Adipose tissue (tissue), 3 donors: ENCODE results near the gene CYS1. TPM values are rescaled to one million over a fixed set of nuclear protein-coding genes. Genes with fewer than 3 reads are reported as not detected.
"Not testable (repeated sequence)": the region's sequence is repeated elsewhere in the genome, so short reads cannot be mapped to it uniquely, and the experiment has no call there.

ENCODE experiments used
- H3K27ac ChIP-seq: one replicate; pipeline ENCODE4 v1.5.1; 2013; ENCODE audit warnings: low read depth, low read length
- WGBS, 3 donors: extraction: QIAGEN DNeasy Blood & Tissue Kit; methylation state at CpG; one replicate each; pipeline ENCODE4 v1.1.7; 2013; 5-methylcytosine and 5-hydroxymethylcytosine counted together
- polyA plus RNA-seq, 3 donors: library from polyadenylated mRNA; stranded (reverse); fragments of 200-250 nt; gene quantifications; one replicate each; pipeline ENCODE4 v1.2.3, GENCODE V29; 2013
- donor health status: healthy with polysubstance abuse.
- donor health status: Bipolar disorder and iron deficiency.
- donor health status: healthy.

The CYS1 gene
- polyA plus RNA-seq, 3 donors, result 0.22 to 14.2 (median 2.4) TPM

DNA sequence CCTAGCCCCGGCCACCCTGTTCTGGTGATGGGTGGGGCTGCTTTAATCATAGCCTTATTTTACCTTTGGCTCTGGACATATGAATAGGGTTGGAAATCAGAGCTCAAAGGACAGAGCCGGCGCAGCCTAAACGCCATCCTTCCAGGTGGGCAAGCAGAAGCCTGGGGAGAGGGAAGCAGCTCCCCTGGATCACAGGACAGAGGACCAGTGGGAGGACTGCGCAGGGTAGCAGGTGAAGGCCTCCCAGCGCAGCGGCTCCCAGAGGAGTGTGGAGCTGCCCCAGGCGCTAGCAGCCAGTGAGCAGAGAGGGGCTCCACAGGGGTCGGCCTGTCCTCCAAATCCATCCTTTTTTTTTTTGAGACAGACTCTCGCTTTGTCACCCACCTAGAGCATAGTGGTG is 16.4 kb upstream of the CYS1 start:
- no peak overlapping the region for H3K27ac ChIP-seq
- 88 to 97% (median 95%) methylated on average over 10 of the region's 10 CpGs for WGBS, 3 donors

DNA sequence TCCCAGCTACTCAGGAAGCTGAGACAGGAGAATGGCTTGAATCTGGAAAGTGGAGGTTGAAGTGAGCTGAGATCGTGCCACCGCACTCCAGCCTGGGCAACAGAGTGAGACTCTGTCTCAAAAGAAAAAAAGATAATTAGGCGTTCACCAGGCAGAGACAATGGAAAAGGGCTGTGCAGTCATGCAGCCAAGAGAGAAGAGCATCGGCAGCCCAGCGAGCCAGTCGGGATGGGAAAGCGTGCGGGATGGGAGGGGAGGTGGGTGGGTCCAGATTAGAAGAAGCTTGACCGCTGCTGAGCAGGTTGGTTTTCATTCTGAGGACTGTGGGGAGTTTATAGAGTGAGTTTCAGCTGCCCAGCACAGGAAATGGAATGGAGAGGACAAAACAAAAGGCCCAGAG is 15.0 kb upstream of the CYS1 start:
- no peak overlapping the region for H3K27ac ChIP-seq
- 74 to 89% (median 88%) methylated on average over 9 of the region's 9 CpGs for WGBS, 3 donors

DNA sequence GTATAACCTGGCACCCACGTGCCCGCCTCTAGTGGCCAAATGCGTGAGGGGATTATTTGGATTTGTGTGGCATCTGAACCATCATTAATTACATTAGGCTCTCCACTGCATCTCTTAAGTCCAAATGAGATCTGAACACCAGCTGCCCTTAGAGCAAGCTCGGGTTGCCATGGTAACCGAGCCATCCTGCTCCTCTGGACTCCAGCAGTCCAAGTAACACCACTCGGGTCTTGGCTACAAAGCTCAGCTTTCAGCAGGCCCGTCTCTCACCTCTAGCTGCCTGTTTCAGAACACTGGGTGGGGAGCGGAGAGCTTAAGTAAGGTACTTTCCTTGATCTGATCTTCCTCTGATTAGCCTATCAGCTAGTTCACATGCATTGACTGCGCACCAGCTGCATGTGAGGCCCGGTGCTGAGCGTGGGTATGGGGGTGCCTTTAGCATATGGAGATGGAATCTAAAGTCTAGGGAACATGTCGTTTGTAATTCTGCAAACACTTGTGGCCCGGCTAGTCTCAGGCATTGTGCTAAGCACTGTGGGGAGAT is 14.1 kb upstream of the CYS1 start:
- WGBS, 3 donors, result 87 to 93% (median 91%) methylated on average over 13 of the region's 13 CpGs
- H3K27ac ChIP-seq, result no peak overlapping the region

DNA sequence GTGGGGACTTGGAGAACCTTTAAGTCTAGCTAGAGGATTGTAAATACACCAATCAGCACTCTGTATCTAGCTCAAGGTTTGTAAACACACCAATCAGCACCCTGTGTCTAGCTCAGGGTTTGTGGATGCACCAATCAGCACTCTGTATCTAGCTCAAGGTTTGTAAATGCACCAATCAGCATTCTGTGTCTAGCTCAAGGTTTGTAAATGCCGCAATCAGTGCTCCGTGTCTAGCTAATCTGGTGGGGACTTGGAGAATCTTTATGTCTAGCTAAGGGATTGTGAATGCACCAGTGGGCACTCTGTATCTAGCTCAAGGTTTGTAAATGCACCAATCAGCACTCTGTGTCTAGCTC is 11.7 kb upstream of the CYS1 start:
- not testable (repeated sequence) for H3K27ac ChIP-seq
- WGBS, 3 donors, result 86 to 97% (median 93%) methylated on average over 2 of the region's 2 CpGs

DNA sequence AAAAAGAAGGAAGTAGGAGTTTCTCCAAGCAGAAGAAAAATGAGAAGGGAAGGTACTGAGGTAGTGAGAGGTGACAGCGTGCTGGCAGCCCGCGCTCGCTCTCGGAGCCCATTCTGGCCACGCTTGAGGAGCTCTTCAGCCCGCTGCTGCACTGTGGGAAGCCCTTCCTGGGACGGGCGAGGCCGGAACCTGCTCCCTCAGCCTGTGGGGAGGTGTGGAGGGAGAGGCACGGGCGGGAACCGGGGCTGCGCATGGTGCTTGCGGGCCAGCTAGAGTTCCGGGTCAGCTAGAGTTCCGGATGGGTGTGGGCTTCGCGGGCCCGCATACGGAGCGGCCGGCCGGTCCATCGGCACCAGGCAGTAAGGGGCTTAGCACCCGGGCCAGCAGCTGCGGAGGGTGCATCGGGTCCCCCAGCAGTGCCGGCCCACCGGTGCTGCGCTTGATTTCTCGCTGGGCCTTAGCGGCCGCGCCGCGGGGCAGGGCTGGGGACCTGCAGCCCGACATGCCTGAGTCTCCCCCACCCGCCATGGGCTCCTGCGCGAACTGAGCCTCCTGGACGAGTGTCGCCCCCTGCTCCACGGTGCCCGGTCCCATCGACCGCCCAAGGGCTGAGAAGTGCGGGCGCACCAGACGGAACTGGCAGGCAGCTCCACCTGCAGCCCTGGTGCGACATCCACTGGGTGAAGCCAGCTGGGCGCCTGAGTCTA is 11.1 kb upstream of the CYS1 start:
- WGBS, 3 donors, result 17 to 51% (median 21%) methylated on average over 49 to 52 of the region's 52 CpGs
- no peak overlapping the region for H3K27ac ChIP-seq

DNA sequence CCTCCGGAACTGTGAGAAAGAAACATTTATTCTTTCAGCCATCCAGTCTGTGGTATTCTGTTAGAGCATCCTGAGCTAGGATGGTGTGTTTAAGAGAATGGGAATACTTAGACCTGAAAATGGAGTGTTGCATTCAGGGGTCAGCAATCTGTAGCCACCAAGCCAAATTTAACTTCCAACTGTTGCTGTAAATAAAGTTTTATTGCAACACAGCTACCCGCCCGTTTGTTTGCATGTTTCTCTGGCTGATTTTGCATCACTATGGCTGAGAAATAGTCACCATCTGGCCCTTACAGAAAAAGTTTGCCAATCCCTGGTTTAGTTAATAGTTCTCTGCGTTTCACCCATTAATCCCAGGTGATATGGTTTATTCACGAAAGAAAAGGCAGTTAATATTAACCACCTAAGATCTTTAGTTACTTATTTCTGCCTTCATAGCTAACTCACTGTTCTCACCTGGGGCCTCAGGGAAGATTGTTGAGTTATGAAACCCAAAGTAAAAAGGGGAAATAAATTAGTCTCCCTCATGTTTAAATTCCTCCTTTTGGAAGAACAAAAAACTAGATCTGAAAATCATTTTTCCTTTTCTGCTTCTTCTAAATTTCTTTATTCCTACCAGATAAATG is 9.5 kb upstream of the CYS1 start:
- 38 to 55% (median 46%) methylated on average over 5 of the region's 5 CpGs for WGBS, 3 donors
- no peak overlapping the region for H3K27ac ChIP-seq

DNA sequence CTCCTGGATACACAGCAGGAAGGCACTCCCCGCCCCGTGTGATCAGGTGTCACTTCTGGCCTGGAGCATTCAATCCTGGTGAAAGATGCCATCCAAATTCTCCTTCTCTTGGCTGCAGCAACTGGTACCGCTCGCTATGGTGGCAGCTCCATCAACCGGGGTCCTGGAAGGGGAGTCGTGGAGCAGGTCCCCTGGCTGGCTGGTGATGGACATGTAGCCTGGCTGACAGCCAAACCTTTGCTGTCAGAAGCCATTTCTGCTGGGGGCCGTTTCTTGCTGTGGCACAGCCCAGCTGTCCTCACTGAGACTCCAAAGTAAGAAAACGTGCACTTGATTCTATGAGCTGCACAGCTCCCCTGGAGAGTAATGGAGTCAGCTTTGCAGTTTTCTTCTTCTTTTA is 7.1 kb upstream of the CYS1 start:
- no peak overlapping the region for H3K27ac ChIP-seq
- WGBS, 3 donors, result 58 to 80% (median 74%) methylated on average over 8 of the region's 8 CpGs

DNA sequence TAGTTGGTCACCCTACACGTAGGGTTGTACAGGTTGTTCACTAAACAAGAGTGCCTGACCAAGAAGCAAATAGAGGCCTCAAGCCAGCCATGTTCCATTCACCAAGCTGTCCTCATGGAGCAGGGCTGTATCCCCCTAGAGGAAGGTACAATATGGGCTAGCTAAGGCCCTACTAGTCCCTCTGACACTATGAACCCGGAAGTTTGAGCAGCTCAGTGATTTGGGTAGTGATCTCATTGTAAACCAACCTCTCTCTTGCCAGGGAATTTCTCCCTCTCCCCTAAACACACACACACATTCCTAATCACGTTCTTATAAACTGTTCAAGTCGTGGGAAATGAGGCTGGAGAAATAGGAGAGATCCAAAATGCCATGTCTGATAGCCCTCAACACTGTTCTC is 6.7 kb upstream of the CYS1 start:
- H3K27ac ChIP-seq, result no peak overlapping the region
- 60 to 81% (median 76%) methylated on average over 4 of the region's 4 CpGs for WGBS, 3 donors

DNA sequence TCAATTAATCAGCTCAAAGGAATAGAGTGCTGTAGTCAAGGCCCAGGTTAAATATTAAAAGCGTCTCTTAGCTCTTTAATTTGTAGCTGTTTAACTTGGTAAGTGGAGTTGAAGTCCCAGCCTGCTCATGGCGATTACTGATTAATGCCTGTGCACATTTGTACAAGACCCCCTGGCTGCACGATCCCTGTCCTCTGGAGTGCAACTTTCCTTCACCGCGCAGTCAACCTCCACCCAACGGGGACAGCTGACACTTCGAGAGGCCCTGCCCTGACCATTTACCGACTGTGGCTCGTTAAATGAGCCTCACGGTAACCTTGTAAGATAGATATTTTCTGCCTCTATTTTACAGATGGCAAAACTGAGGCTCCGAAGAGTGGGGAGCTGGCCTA is 5.5 kb upstream of the CYS1 start:
- WGBS, 3 donors, result 60 to 93% (median 93%) methylated on average over 11 of the region's 11 CpGs
- no peak overlapping the region for H3K27ac ChIP-seq

DNA sequence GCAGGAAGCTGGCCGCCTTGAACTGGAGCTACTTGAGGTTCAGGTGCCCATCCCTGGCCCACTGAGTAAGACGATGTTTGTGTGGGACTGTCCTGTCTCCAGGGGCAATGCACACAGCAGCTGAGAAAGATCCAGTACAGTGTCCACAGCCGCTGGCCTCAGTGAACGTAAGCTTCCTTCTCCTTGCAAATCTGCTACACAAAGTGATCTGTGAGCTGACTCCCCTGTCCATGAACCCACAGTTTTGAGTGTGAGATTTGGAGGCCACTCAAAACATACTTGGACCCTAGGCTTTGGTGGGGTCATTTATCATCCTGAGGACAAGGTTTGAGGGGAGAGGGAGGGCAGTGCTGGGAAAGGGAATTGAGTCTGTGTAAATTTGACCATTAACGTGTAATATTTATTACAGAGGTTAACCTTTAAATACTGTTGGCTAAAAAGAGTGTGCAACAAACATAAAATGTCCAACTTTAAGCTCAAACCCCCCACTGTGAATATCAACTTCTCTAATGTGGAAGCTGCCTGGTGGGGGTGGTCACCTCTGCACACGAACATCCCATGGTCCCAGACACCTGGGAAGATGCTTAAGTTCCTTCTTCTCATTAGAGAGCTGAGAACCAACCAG is 4.9 kb upstream of the CYS1 start:
- 56 to 76% (median 66%) methylated on average over 6 of the region's 6 CpGs for WGBS, 3 donors
- H3K27ac ChIP-seq, result no peak overlapping the region

DNA sequence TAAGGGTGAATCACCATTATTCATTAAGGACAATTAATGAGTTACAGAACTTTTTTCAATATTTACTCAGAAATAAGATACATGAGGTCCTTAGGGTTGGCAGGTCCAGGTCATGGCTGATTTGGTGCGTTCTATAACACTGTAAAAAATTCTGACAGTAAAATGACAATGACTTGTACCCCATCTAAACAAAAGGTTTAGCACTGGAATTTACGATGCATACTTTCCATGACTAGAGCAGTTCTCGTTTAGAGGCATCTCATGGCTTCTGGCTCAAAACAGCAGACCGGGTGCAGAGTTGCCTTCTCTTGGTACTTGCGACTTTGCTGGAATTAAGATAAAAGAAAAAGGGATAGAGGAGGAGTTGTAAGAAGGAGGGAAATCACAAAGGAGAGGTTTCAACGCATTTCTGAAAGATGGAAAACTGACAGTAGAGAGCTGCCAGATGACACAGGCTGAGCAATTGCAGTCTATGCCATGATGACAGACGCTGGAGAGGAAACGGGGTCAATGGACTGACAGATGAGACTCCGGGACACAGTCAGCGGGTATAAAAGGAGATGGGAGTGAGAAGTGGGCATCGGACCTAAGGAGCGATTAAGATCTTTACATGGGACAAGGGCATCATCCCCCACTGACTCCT is 4.1 kb upstream of the CYS1 start:
- WGBS, 3 donors, result 66 to 75% (median 69%) methylated on average over 12 of the region's 12 CpGs
- no peak overlapping the region for H3K27ac ChIP-seq

DNA sequence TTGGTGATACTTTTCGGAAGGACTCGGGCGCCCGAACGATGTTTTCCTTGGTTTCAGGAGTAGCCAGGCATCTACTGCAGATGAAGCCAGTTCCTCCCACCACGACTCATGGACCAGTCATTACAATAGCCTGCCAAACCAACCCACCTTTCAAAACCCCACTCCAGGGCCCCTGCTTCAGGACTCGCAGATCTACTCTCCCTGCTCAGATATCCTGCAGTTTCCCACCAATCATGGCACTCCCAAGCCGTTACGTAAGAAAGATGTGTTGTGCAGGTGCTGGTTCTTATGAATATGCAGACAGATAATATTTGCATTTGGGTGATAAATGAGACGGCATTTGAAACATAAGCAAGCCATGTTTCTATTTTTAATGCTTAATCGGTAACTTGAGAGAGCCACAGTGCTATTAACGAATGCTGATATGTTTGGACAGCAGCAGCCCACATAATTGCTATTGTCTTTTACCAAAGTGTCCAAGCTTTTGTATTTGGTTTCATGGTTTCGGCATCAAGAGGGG is 3.5 kb upstream of the CYS1 start:
- H3K27ac ChIP-seq, result no peak overlapping the region
- 41 to 77% (median 71%) methylated on average over 13 of the region's 13 CpGs for WGBS, 3 donors

DNA sequence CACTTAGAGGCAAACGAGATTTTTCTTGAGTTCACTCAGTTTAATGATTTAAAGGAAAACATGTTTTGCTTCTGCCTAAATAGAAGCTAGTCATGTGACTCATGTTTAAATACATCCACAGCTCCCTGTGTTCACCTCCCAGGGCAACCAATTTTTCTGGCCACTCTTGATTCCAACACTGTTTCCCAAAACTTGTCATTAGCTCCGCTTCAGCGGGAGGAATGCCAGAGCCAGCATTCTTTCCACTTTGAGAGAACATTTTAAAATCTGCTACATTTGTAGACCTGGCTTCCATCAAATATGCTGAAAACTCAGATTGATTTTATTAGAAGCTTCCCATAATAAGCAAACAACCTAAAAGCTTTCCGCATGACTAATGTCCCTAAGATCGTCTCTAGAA is 2.8 kb upstream of the CYS1 start:
- H3K27ac ChIP-seq, result no peak overlapping the region
- 49 to 55% (median 54%) methylated on average over 5 of the region's 5 CpGs for WGBS, 3 donors

DNA sequence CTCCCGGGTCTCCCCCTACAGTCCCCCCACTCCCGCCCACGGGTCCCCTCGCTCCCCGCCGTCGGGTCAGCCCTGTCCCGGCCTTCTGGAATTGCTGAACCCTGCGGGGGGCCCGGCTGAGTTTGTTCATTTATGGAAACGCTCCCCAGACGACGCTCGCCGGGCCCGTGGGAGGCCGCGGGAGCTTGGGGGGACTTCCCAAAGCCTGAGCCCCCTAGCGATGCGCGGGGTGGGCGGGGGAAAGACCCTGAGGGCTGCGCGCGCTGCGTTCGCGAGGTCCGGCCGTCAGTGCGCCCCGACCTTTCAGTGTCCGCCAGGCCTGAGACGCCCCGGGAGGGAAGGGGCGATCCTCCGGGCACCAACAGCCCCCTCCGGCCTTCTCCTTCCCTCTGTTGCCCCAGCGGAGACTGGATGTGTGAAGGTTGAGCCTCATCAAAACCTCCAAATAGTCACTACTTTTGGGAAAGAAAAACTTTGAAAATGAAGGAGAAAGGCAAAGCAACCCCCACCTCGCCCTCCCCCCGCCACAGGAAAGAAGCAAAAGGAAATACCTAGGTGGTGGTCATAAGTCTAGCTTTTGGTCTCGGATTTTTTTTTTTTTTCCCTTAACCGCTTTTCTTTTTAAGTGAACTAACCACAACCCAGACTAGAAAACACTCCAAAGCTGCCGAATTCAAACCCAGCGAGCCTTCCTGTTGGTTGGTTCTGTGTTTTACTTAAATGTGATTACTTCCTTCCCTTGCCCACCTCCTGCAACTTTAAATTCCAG is 509 bp upstream of the CYS1 start:
- WGBS, 3 donors, result 4 to 12% (median 4%) methylated on average over 43 to 45 of the region's 45 CpGs
- no peak overlapping the region for H3K27ac ChIP-seq

DNA sequence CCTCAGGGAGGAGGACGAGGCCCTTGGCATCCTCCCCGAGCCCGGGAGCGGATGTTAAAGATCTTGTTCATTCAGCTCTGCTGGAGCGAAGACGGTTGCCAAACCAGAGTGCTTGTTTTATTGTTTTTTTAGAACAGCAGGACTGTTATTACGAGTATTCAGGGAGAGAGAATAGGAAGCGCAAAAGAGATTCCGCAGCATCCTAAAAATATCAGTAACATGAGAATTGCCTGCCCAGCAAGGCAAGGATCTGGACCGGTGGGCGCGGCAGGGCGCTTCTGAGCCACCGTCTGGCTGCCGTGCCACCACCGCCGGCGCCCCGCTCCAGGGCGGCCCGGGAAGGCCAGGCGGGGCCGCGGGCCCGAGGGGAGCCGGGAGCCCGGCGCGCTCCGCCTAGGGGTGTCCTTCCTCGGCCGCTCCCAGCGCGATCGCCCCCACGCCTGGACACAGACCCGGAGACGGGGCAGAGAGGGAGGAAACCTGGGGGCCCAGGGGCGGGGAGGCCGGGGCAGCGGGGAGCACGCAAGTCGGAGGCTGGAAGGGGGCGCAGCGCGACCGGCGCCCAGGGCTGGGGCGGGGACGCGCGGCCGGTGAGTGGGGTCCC is 843 bp downstream of the CYS1 start:
- H3K27ac ChIP-seq, result no peak overlapping the region
- 0 to 1% (median 1%) methylated on average over 41 to 53 of the region's 53 CpGs for WGBS, 3 donors

DNA sequence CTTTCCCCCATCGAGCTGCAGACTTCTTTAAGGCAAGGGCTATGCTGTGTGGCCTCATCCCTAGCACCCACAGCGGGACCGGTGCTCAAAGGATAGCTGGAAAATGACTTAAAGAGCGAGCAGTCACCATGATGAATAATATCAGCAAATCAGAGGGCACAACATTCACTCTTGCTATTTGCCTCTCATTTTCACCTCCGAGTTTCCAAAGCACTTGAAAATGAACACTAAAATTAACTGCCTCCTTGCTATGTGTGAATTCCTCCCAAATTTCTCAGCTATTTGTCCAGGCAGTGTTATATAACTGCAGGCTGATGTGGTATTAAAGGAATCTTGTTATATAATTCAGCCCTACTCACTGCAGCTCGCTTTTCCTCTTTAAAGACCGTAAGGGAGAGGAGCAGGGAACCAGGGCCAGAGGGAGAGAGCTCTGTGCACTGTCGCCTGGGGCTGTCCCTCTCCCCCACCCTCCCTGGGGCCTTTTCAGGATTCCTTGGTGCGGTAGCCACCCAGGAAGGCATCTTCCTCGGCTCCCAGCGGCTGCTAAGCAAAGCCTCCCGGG is 1.4 kb downstream of the CYS1 start:
- WGBS, 3 donors, result 27 to 28% (median 27%) methylated on average over 12 of the region's 12 CpGs
- no peak overlapping the region for H3K27ac ChIP-seq

DNA sequence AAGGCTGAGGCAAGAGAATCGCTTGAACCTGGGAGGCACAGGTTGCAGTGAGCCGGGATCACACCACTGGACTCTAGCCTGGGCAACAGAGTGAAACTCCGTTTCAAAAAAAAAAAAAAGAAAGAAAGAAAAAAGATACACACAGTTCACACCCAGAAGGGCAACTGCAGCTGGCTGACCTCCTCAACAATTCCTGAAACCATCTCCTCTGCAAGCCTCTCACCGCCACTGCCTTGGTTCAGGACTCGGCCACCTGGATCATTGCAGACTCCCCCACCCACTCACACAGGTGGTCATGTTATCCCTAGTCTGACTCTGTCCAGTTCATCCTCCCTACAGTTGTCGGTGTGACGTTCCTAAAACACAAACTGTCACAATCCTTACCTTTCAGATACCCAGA is 2.2 kb downstream of the CYS1 start:
- H3K27ac ChIP-seq, result no peak overlapping the region
- 79 to 90% (median 89%) methylated on average over 7 of the region's 7 CpGs for WGBS, 3 donors
